Left renal cortex interstitium (tissue), 4 donors: ENCODE data around the gene ONECUT3. TPM values are rescaled to one million over a fixed set of nuclear protein-coding genes. Genes with fewer than 3 reads are reported as not detected.
"Not testable (repeated sequence)": the region's sequence is repeated elsewhere in the genome, so short reads cannot be mapped to it uniquely, and the experiment has no call there.

ENCODE experiments used
- DNase-seq, 4 donors: peaks; one replicate each; pipeline ENCODE4 v3.0.0-alpha.2; 2013; ENCODE audit warnings: low read depth in 4 of 4, low spot score in 2 of 4, missing footprints in 1 of 4
- polyA plus RNA-seq, 4 donors: library from polyadenylated mRNA; unstranded; fragments of 120-200 nt; gene quantifications; one replicate each; pipeline ENCODE4 v1.2.1, GENCODE V29; 2013; ENCODE audit not compliant: insufficient read length in 4 of 4

Gene ONECUT3
- polyA plus RNA-seq, 4 donors = 0.05 to 0.08 TPM; not detected in 2

GRCh38 chr19:1754636-1755466, 1.5 kb downstream of the ONECUT3 start:
- no peak for DNase-seq

GRCh38 chr19:1755467-1756171, 2.3 kb downstream of the ONECUT3 start:
- DNase-seq = no peak

- no peak for DNase-seq
Observed at GRCh38 chr19:1756264-1756663, 3.0 kb downstream of the ONECUT3 start.

- DNase-seq = no peak
Observed at GRCh38 chr19:1756705-1757465, 3.6 kb downstream of the ONECUT3 start.

GRCh38 chr19:1757468-1758230, 4.3 kb downstream of the ONECUT3 start:
- no peak for DNase-seq

GRCh38 chr19:1758231-1758577, 4.9 kb downstream of the ONECUT3 start:
- DNase-seq = no peak

GRCh38 chr19:1758959-1759903, 5.9 kb downstream of the ONECUT3 start:
- DNase-seq = no peak

GRCh38 chr19:1760020-1760419, 6.7 kb downstream of the ONECUT3 start:
- no peak for DNase-seq

GRCh38 chr19:1760786-1761527, 7.7 kb downstream of the ONECUT3 start:
- not testable (repeated sequence) for DNase-seq

- DNase-seq = no peak
Observed at GRCh38 chr19:1761528-1762242, 8.4 kb downstream of the ONECUT3 start.

- DNase-seq = no peak
Observed at GRCh38 chr19:1762243-1763117, 9.2 kb downstream of the ONECUT3 start.

GRCh38 chr19:1763648-1764639, 10.6 kb downstream of the ONECUT3 start:
- no peak for DNase-seq

- DNase-seq = no peak
Observed at GRCh38 chr19:1764729-1765128, 11.4 kb downstream of the ONECUT3 start.

- no peak for DNase-seq
Observed at GRCh38 chr19:1765232-1765903, 12.1 kb downstream of the ONECUT3 start.
